OCI-LY7 (cell line): ENCODE data around the gene HAAO. TPM values are rescaled to one million over a fixed set of nuclear protein-coding genes. Genes with fewer than 3 reads are reported as not detected.

Experiments
- BruUV-seq: library from RNA; stranded (reverse); fragments of 400-500 nt; replicated peaks from 2 replicates; lab custom pipeline; 2021; lab: Mats Ljungman, UMichigan
- CTCF ChIA-PET: fragments of 300-600 bp; sonication (Branson Sonifier 250); formaldehyde crosslinking; loops from one replicate; lab custom pipeline; 2022; ENCODE audit warnings: antibody characterized with exemption; ENCODE audit not compliant: unreplicated experiment; lab: Charles Lee
- POLR2A ChIA-PET: fragments of 300-600 bp; sonication (Branson Sonifier 250); formaldehyde crosslinking; loops from one replicate; lab custom pipeline; 2022; ENCODE audit warnings: antibody characterized with exemption; lab: Charles Lee
- DNase-seq: peaks from one replicate; pipeline ENCODE4 v3.0.0-alpha.2; 2015; ENCODE audit warnings: low spot score
- H2AFZ ChIP-seq: fragments of 200-600 bp; sonication (generic), shearing (Covaris generic); 2 replicates; pipeline ENCODE4 v1.6.1; 2014; ENCODE audit warnings: mild to moderate bottlenecking, antibody characterized with exemption, low read length, moderate library complexity
- H3K27ac ChIP-seq: fragments of 200-600 bp; sonication (generic); 2 replicates; pipeline ENCODE4 v1.5.1; 2014; ENCODE audit warnings: mixed run types, low read depth, mild to moderate bottlenecking, moderate library complexity, low read length, inconsistent platforms; ENCODE audit not compliant: poor library complexity, severe bottlenecking
- H3K36me3 ChIP-seq: fragments of 200-600 bp; sonication (generic); 2 replicates; pipeline ENCODE4 v1.6.1; 2014; ENCODE audit warnings: mild to moderate bottlenecking, antibody characterized with exemption, low read length, moderate library complexity, mixed read lengths; ENCODE audit not compliant: insufficient read depth
- H3K4me1 ChIP-seq: fragments of 200-600 bp; sonication (generic); 2 replicates; pipeline ENCODE4 v1.5.1; 2014; ENCODE audit warnings: mild to moderate bottlenecking, low read length; ENCODE audit not compliant: insufficient read depth, poor library complexity, severe bottlenecking
- H3K4me2 ChIP-seq: fragments of 200-600 bp; sonication (generic); 2 replicates; pipeline ENCODE4 v1.6.1; 2014; ENCODE audit warnings: mild to moderate bottlenecking, low read length
- H3K4me3 ChIP-seq: fragments of 200-600 bp; sonication (generic); 2 replicates; pipeline ENCODE4 v1.5.1; 2014; ENCODE audit warnings: mild to moderate bottlenecking, low read depth, low read length; ENCODE audit not compliant: poor library complexity, severe bottlenecking
- H3K79me2 ChIP-seq: fragments of 200-600 bp; sonication (generic); 2 replicates; pipeline ENCODE4 v1.6.1; 2016; ENCODE audit warnings: low read depth, mild to moderate bottlenecking, low read length, moderate library complexity, mixed read lengths; ENCODE audit not compliant: insufficient read depth
- H3K9me2 ChIP-seq: fragments of 200-600 bp; sonication (generic); 2 replicates; pipeline ENCODE4 v1.6.1; 2016; ENCODE audit warnings: mild to moderate bottlenecking, low read length, mixed read lengths; ENCODE audit not compliant: insufficient read depth
- H3K9me3 ChIP-seq: fragments of 200-600 bp; sonication (generic); 2 replicates; pipeline ENCODE4 v1.6.1; 2014; ENCODE audit warnings: mild to moderate bottlenecking, mixed run types, low read length, mixed read lengths
- H4K20me1 ChIP-seq: fragments of 200-600 bp; sonication (generic); 2 replicates; pipeline ENCODE4 v1.6.1; 2014; ENCODE audit warnings: mild to moderate bottlenecking, antibody characterized with exemption, low read length, moderate library complexity, mixed read lengths; ENCODE audit not compliant: insufficient read depth
- CTCF ChIP-seq: fragments of 200-600 bp; sonication (generic); conservative IDR thresholded peaks from 2 replicates; pipeline ENCODE4 v1.5.1; 2014; ENCODE audit warnings: mild to moderate bottlenecking, antibody characterized with exemption, low read length, moderate library complexity, mixed read lengths
- EZH2phosphoT487 ChIP-seq: fragments of 200-600 bp; sonication (generic); IDR thresholded peaks from 2 replicates; pipeline ENCODE4 v1.6.1; 2018; ENCODE audit warnings: low read depth, borderline replicate concordance, mild to moderate bottlenecking, mixed run types, antibody characterized with exemption, low read length, moderate library complexity, mixed read lengths
- intact Hi-C: fragments of 100-400 bp; cut with micrococcal nuclease; formaldehyde crosslinking; loops from one replicate; pipeline ENCODE4 v1.10.0; 2022; ENCODE audit not compliant: unreplicated experiment
- total RNA-seq, 2 experiments: library from RNA; depleted of rRNA in 1 of 2; stranded (reverse); fragments of >200 nt in 1 of 2; shearing (Covaris generic) in 1 of 2; gene quantifications; 2 replicates each; pipeline ENCODE4 v1.2.3, GENCODE V29; 2014 to 2022

The HAAO gene
- total RNA-seq, 2 experiments from 2014 or later = not detected

DNA sequence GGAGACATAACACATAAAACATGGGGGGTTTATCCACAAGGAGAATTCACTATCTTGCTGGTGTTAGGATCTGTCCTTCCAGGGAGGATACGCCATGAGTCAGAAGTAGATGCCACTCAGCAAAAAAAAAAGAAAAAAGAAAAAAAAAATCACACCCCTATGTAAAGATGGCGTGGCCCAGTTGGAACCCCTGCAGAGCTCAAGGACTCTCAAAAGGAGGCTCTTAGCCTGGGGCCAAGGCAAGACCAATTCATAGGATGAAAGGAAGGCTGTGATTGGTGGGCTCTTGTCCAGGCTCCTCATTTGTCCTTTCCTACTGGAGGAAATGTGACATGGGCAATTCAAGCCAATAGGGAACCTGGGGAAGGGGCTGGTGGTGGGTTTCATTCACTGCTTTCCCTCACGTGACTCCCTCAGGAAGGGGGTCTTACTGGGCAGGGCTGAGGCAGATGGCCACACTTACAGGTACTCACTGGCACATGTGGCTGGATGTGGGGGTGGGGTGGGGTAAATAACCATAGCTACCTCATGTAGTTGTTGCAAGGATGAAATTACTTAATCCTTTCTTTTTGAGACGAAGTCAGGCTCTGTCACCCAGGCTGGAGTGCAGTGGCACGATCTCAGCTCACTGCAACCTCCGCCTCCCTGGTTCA lies 38.7 kb upstream of the HAAO start:
- H3K9me3 ChIP-seq = no peaks in the 10 kb centered on the region
- no peak overlapping the region for H3K27ac ChIP-seq
- H2AFZ ChIP-seq = no peak overlapping the region
- no peak for TF ChIP-seq CTCF
- TF ChIP-seq EZH2phosphoT487 = no peak
- no peaks in the 10 kb centered on the region for H3K4me1 ChIP-seq
- BruUV-seq = no TSS peak
- ChIA-PET CTCF (interaction anchor here (0.5 kb wide), 1 partner anchor 20 kb away, joined by 4 read pairs; no protein-coding TSS in a partner anchor), POLR2A (interaction anchor here (0.6 to 1.1 kb wide), 3 partner anchors 11 to 140 kb away, joined by 3 read pairs; no protein-coding TSS in a partner anchor)
- H3K36me3 ChIP-seq = no peaks in the 10 kb centered on the region
- no peak overlapping the region for H3K4me3 ChIP-seq
- H3K79me2 ChIP-seq = no peaks in the 10 kb centered on the region
- no peak for DNase-seq
- H4K20me1 ChIP-seq = no peaks in the 10 kb centered on the region
- no peak overlapping the region for H3K4me2 ChIP-seq
- intact Hi-C loops = no loop called here
- H3K9me2 ChIP-seq = no peaks in the 10 kb centered on the region

GRCh38 chr2:42829671-42830440 lies 37.5 kb upstream of the HAAO start:
- POLR2A ChIA-PET = interaction anchor here (0.7 kb wide), 3 partner anchors 19 to 275 kb away, joined by 3 read pairs; no protein-coding TSS in a partner anchor
- H3K36me3 ChIP-seq = no peaks in the 10 kb centered on the region

More at GRCh38 chr2:42829671-42830440, 37.5 kb upstream of the HAAO start:
- H3K27ac ChIP-seq = no peak overlapping the region
- no peak for DNase-seq
- H3K9me2 ChIP-seq = no peaks in the 10 kb centered on the region
- no peaks in the 10 kb centered on the region for H3K9me3 ChIP-seq
- H3K4me2 ChIP-seq = no peak overlapping the region
- H4K20me1 ChIP-seq = no peaks in the 10 kb centered on the region
- intact Hi-C loops = loop anchor here (2.0 to 5.0 kb wide), 5 partner anchors 117 to 779 kb away; partner anchors contain the start of gene ZFP36L2
- H2AFZ ChIP-seq = no peak overlapping the region
- TF ChIP-seq EZH2phosphoT487 (no peak), CTCF (no peak)
- H3K4me3 ChIP-seq = no peak overlapping the region
- CTCF ChIA-PET = interaction anchor here (0.6 kb wide), 1 partner anchor 37 kb away, joined by 4 read pairs; the partner anchor contains the start of gene HAAO
- no peaks in the 10 kb centered on the region for H3K4me1 ChIP-seq
- no TSS peak for BruUV-seq
- H3K79me2 ChIP-seq = no peaks in the 10 kb centered on the region
